Cortex of kidney (tissue), 1 donor: ENCODE results near the gene AKAP12.

ENCODE experiments used
- DNase-seq: peaks from one replicate; lab custom pipeline; 2025; lab: John Stamatoyannopoulos, UW

The AKAP12 gene

GRCh38 chr6:151233731-151234130, 6.0 kb upstream of the AKAP12 start:
- no peak for DNase-seq

- no peak for DNase-seq
Measured at GRCh38 chr6:151236668-151237401, 2.9 kb upstream of the AKAP12 start.

GRCh38 chr6:151240036-151240685, 394 bp downstream of the AKAP12 start:
- DNase-seq = no peak

GRCh38 chr6:151240791-151241642, 1.2 kb downstream of the AKAP12 start:
- DNase-seq = no peak

- DNase-seq = no peak
Measured at GRCh38 chr6:151241853-151242252, 2.1 kb downstream of the AKAP12 start.

GRCh38 chr6:151242420-151242861, 2.7 kb downstream of the AKAP12 start:
- DNase-seq = no peak

GRCh38 chr6:151243481-151243880, 3.7 kb downstream of the AKAP12 start:
- no peak for DNase-seq

- DNase-seq = no peak
Measured at GRCh38 chr6:151247490-151247889, 7.7 kb downstream of the AKAP12 start.

- DNase-seq = no peak
Measured at GRCh38 chr6:151248295-151248694, 8.5 kb downstream of the AKAP12 start.

GRCh38 chr6:151252634-151253033, 12.9 kb downstream of the AKAP12 start:
- DNase-seq = no peak

- no peak for DNase-seq
Measured at GRCh38 chr6:151254451-151255081, 14.8 kb downstream of the AKAP12 start.

- DNase-seq = no peak
Measured at GRCh38 chr6:151255811-151256210, 16.0 kb downstream of the AKAP12 start.

- DNase-seq = no peak
Measured at GRCh38 chr6:151257985-151258445, 18.2 kb downstream of the AKAP12 start.

- no peak for DNase-seq
Measured at GRCh38 chr6:151260205-151260604, 20.4 kb downstream of the AKAP12 start.

GRCh38 chr6:151263035-151263434, 23.3 kb downstream of the AKAP12 start:
- no peak for DNase-seq

GRCh38 chr6:151263967-151264366, 24.2 kb downstream of the AKAP12 start:
- DNase-seq = no peak

- DNase-seq = no peak
Measured at GRCh38 chr6:151265282-151265681, 25.5 kb downstream of the AKAP12 start.

- DNase-seq = no peak
Measured at GRCh38 chr6:151269321-151269995, 29.7 kb downstream of the AKAP12 start.

GRCh38 chr6:151275121-151275520, 35.4 kb downstream of the AKAP12 start:
- DNase-seq = no peak

GRCh38 chr6:151275566-151275965, 35.8 kb downstream of the AKAP12 start:
- DNase-seq = no peak

GRCh38 chr6:151276112-151276740, 36.5 kb downstream of the AKAP12 start:
- DNase-seq = no peak
